Measurements from ENCODE around the gene KIF26A.
A peak's percentile ranks its signal among the peaks of the same experiment; 100 is the strongest.

KIF26A gene

GRCh38 chr14:104138098-104138717 is at the start of gene KIF26A:
TSS of gene KIF26A (plus strand) at chr14:104138587. CDS start at chr14:104138723, 136 bp downstream.
- DNase-seq, result no peak

GRCh38 chr14:104090071-104090748 is 48.2 kb upstream of the KIF26A start:
- no peak for DNase-seq

GRCh38 chr14:104091061-104091926 is 47.1 kb upstream of the KIF26A start:
- DNase-seq, result no peak

- DNase-seq, result no peak
These were observed 46.2 kb upstream of the KIF26A start for GRCh38 chr14:104091927-104092771.

- no peak for DNase-seq
These were observed 45.4 kb upstream of the KIF26A start for GRCh38 chr14:104092931-104093365.

GRCh38 chr14:104093366-104094055 is 44.9 kb upstream of the KIF26A start:
- peak; percentile 31 for DNase-seq

- no peak for DNase-seq
These were observed 44.2 kb upstream of the KIF26A start for GRCh38 chr14:104094056-104094708.

- peak; percentile 66 for DNase-seq
These were observed 43.5 kb upstream of the KIF26A start for GRCh38 chr14:104094709-104095425.

- no peak for DNase-seq
These were observed 42.7 kb upstream of the KIF26A start for GRCh38 chr14:104095426-104096310.

GRCh38 chr14:104096318-104096717 is 42.1 kb upstream of the KIF26A start:
- DNase-seq, result no peak

- DNase-seq, result no peak
These were observed 41.4 kb upstream of the KIF26A start for GRCh38 chr14:104096751-104097700.

GRCh38 chr14:104098272-104099095 is 39.9 kb upstream of the KIF26A start:
- no peak for DNase-seq

- no peak for DNase-seq
These were observed 39.0 kb upstream of the KIF26A start for GRCh38 chr14:104099096-104100041.

GRCh38 chr14:104100171-104101085 is 38.0 kb upstream of the KIF26A start:
- no peak for DNase-seq

GRCh38 chr14:104101086-104101621 is 37.2 kb upstream of the KIF26A start:
- DNase-seq, result no peak

Measured in CD4-positive, alpha-beta T cell treated with Interleukin-17A for 1 hour (primary cell).